ENCODE measurements around the gene DISC1.

DNA sequence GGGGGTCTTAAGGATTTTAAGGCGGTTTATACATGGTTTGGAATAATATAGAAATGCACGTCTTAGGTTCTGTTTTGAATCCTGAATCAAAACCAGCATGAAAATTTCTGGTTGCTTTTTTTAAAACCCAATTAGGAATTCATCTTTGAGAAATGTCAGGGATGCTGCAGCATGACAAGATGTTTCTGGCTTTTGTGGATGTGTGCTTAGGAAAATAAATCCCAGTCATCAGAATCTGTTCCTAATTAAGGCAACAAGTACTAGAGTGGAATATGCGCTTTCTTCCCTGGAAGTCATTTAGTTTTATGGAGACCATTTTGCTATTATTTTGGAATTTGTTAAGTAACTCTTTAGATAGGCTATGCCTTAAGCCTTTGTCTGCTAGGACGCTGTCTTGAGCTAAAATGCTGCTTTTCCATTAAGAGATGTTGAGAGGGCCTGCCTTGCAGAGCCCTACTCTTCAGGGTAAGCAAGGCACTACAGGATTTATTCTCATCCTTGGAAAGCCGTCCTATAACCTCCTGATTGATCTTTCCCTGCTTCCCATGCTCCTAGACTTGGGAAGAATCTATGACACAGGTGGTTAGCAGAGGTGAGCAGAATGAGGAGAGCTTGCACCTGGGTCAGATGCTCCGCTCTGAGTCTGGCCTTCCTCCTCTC, 332.8 kb downstream of the DISC1 start:
- TF ChIP-seq CTCF (IDR thresholded peaks at IDR 0.05; ENCODE audit: insufficient read depth, low read length, poor library complexity, severe bottlenecking) (no peak), EZH2phosphoT487 (conservative IDR thresholded peaks at IDR 0.05; ENCODE audit: low read length) (no peak)
